ENCODE measurements around the gene KRT73. TPM values are rescaled to one million over a fixed set of nuclear protein-coding genes. Genes with fewer than 3 reads are reported as not detected.

Gene KRT73
- total RNA-seq, 1 donor from 2014 or later: not detected

- ATAC-seq (ENCODE audit: low read depth) (no peak), DNase-seq (no peak)
- ChIA-PET CTCF (interaction anchor here (0.7 to 1.4 kb wide), 3 partner anchors 295 to 395 kb away, joined by 3 to 5 read pairs (median 4); no protein-coding TSS in a partner anchor), POLR2A (no interaction called here)
- no peaks in the 10 kb centered on the region for H3K4me1 Mint-ChIP-seq
- intact Hi-C loops (cut with micrococcal nuclease): no loop called here
- H3K4me3 Mint-ChIP-seq: no peak overlapping the region
- H3K36me3 Mint-ChIP-seq (ENCODE audit: low read depth): no peaks in the 10 kb centered on the region
- peaks cover 4% of the 10 kb centered on the region for H3K27me3 Mint-ChIP-seq
- no peaks in the 10 kb centered on the region for H3K9me3 Mint-ChIP-seq
- no peak for TF ChIP-seq CTCF (IDR thresholded peaks at IDR 0.05)
- no peak overlapping the region for H3K27ac Mint-ChIP-seq
These were observed 33.3 kb downstream of the KRT73 start for GRCh38 chr12:52585066-52585465.

GRCh38 chr12:52584156-52584682, 34.1 kb downstream of the KRT73 start:
- intact Hi-C loops (cut with micrococcal nuclease): no loop called here
- no peaks in the 10 kb centered on the region for H3K36me3 Mint-ChIP-seq (ENCODE audit: low read depth)
- no peak for TF ChIP-seq CTCF (IDR thresholded peaks at IDR 0.05)
- ChIA-PET CTCF (interaction anchor here (1.0 to 1.4 kb wide), 3 partner anchors 296 to 396 kb away, joined by 4 to 7 read pairs (median 5); no protein-coding TSS in a partner anchor), POLR2A (no interaction called here)
- no peak overlapping the region for H3K4me3 Mint-ChIP-seq
- ATAC-seq (ENCODE audit: low read depth): no peak
- DNase-seq: no peak
- no peaks in the 10 kb centered on the region for H3K9me3 Mint-ChIP-seq
- no peak overlapping the region for H3K27ac Mint-ChIP-seq
- H3K27me3 Mint-ChIP-seq: peaks cover 4% of the 10 kb centered on the region
- H3K4me1 Mint-ChIP-seq: no peaks in the 10 kb centered on the region

GRCh38 chr12:52582971-52583456, 35.3 kb downstream of the KRT73 start:
- DNase-seq: no peak
- Mint-ChIP-seq H3K27ac (no peak overlapping the region), H3K9me3 (no peaks in the 10 kb centered on the region), H3K4me1 (no peaks in the 10 kb centered on the region), H3K27me3 (peaks cover 4% of the 10 kb centered on the region), H3K36me3 (ENCODE audit: low read depth) (no peaks in the 10 kb centered on the region), H3K4me3 (no peak overlapping the region)
- ATAC-seq (ENCODE audit: low read depth): no peak
- ChIA-PET CTCF (interaction anchor here (1.2 to 2.3 kb wide), 2 partner anchors 297 kb away, joined by 7 to 10 read pairs; no protein-coding TSS in a partner anchor), POLR2A (no interaction called here)
- TF ChIP-seq CTCF (IDR thresholded peaks at IDR 0.05): no peak
- intact Hi-C loops (cut with micrococcal nuclease): loop anchor here (1.0 kb wide), 2 partner anchors 296 to 398 kb away; no protein-coding TSS in a partner anchor

GRCh38 chr12:52582486-52582885, 35.9 kb downstream of the KRT73 start:
- intact Hi-C loops (cut with micrococcal nuclease): no loop called here
- H3K27ac Mint-ChIP-seq: no peak overlapping the region
- no peak for ATAC-seq (ENCODE audit: low read depth)

More at GRCh38 chr12:52582486-52582885, 35.9 kb downstream of the KRT73 start:
- no peak for TF ChIP-seq CTCF (IDR thresholded peaks at IDR 0.05)
- H3K36me3 Mint-ChIP-seq (ENCODE audit: low read depth): no peaks in the 10 kb centered on the region
- no peak for DNase-seq
- POLR2A ChIA-PET: no interaction called here
- H3K4me1 Mint-ChIP-seq: no peaks in the 10 kb centered on the region
- H3K4me3 Mint-ChIP-seq: no peak overlapping the region
- peaks cover 5% of the 10 kb centered on the region for H3K27me3 Mint-ChIP-seq
- CTCF ChIA-PET: interaction anchor here (2.3 kb wide), 1 partner anchor 298 kb away, joined by 10 read pairs; no protein-coding TSS in a partner anchor
- no peaks in the 10 kb centered on the region for H3K9me3 Mint-ChIP-seq

Measured in activated B cell treated with CpG ODN at 0.5 μM for 24 hours (primary cell).